ENCODE measurements around the gene TMEM126A. TPM values are rescaled to one million over a fixed set of nuclear protein-coding genes. Genes with fewer than 3 reads are reported as not detected.
"Not testable (repeated sequence)": the region's sequence is repeated elsewhere in the genome, so short reads cannot be mapped to it uniquely, and the experiment has no call there.

TMEM126A gene
- total and polyA plus RNA-seq, 8 donors = 5.8 to 63.6 (median 37.5) TPM; not detected in 1

DNA sequence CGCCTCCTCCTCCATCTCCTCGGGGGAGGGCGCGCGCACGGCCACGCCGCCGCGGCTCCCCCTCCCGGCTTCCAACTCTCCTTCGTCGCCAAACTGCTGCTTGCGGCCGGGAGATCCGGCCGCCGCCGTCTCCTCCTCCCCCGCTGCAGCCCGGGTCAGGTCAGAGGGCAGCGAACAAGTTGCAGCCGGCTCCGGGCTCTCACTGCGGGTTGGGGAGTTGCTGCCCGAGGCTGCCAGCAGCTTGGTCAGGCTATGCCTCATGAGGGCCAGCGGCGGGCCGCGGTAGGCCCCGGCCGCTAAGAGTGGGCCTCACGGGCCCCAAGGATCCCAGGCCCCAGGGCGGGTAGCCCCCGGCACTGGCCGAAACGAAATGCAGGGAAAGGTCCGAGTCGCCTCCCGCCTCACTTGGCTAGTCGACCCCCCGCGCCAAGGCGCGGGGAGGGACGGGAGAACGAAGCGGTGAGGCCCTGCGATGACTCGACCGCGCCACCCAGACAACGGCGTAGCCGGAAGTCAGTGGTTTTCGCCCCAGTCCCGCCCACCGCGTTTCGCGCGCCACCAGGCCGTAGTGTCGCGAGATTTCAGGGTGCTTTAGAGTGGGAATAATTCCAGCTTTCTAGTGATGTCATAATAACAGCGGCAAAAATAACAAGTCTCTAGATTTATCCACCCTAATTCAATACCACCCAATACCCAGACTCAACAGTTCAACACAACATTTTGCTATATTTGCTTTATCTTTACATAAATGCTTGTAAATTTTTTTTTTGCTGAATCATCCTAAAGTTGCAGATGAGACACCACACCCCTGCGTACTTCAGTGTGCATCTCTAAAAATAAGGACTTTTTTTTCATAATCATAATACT, 17.1 kb downstream of the TMEM126A start, which contains the start of gene CREBZF:
Gene CREBZF (minus strand): TSS at position 515 of the 867 bp plus-strand sequence. CDS start 254 bp downstream, at position 261.
- peaks cover 0 to 25% (median 10%) of the 10 kb centered on the region in 4 donors for H3K36me3 ChIP-seq
- WGBS, 5 donors = 0 to 1% (median 1%) methylated on average over 49 to 67 of the region's 67 CpGs
- peak; percentile 94 to 98 for DNase-seq
- H3K27ac ChIP-seq = peak within 1 kb of the TSS; percentile 95 to 99 (median 98)
- H3K4me1 ChIP-seq = peaks cover 8 to 53% (median 43%) of the 10 kb centered on the region in 4 donors
- H3K9me3 ChIP-seq = no peaks in the 10 kb centered on the region
- peak within 1 kb of the TSS; percentile 75 to 88 (median 82) for H3K4me3 ChIP-seq
- no peaks in the 10 kb centered on the region for H3K27me3 ChIP-seq
- TF ChIP-seq, protein P1, sequence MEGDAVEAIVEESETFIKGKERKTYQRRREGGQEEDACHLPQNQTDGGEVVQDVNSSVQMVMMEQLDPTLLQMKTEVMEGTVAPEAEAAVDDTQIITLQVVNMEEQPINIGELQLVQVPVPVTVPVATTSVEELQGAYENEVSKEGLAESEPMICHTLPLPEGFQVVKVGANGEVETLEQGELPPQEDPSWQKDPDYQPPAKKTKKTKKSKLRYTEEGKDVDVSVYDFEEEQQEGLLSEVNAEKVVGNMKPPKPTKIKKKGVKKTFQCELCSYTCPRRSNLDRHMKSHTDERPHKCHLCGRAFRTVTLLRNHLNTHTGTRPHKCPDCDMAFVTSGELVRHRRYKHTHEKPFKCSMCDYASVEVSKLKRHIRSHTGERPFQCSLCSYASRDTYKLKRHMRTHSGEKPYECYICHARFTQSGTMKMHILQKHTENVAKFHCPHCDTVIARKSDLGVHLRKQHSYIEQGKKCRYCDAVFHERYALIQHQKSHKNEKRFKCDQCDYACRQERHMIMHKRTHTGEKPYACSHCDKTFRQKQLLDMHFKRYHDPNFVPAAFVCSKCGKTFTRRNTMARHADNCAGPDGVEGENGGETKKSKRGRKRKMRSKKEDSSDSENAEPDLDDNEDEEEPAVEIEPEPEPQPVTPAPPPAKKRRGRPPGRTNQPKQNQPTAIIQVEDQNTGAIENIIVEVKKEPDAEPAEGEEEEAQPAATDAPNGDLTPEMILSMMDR (IDR thresholded peaks at IDR 0.05) = no peak
- peak; percentile 89 to 99 (median 98) for TF ChIP-seq POLR2AphosphoS5 (IDR thresholded peaks at IDR 0.05)
- peak in 2 of 4 donors; percentile 82 to 92 for TF ChIP-seq POLR2A (IDR thresholded peaks at IDR 0.05)
- TF ChIP-seq EP300 (IDR thresholded peaks at IDR 0.05) = no peak
- intact Hi-C loops (cut with DNase I; ENCODE audit: low total_unique reads) = no loop called here

DNA sequence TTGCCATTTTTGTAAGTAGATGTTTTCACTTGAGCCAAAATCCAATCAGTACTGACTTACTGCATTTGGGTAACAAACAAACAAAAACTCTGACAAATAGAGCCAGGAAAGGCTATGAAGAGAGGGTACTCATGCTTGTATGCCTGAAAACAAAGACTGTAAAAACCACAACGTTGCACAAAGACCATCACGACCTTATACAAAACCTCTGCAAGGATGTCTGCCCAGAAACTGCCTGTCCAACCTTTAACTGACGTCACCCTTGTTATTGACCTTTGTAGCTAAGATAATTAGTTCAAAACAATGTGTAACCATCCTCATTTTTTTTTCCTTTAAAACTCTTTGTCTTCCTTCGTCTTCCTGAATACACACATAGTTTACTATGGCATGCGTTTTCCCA, 18.0 kb downstream of the TMEM126A start:
- peak overlapping the region; percentile 77 to 99 (median 98) for H3K27ac ChIP-seq
- H3K4me1 ChIP-seq = peaks cover 8 to 45% (median 35%) of the 10 kb centered on the region in 4 donors
- DNase-seq = peak in 1 of 2 donors; percentile 45
- intact Hi-C loops (cut with DNase I; ENCODE audit: low total_unique reads) = no loop called here
- no peaks in the 10 kb centered on the region for H3K9me3 ChIP-seq
- H3K36me3 ChIP-seq = peaks cover 0 to 16% (median 3%) of the 10 kb centered on the region in 4 donors
- H3K27me3 ChIP-seq = no peaks in the 10 kb centered on the region
- 15 to 40% (median 36%) methylated on average over 5 of the region's 5 CpGs for WGBS, 5 donors
- H3K4me3 ChIP-seq = no peak overlapping the region
- TF ChIP-seq POLR2AphosphoS5 (IDR thresholded peaks at IDR 0.05) (no peak), EP300 (IDR thresholded peaks at IDR 0.05) (no peak), POLR2A (IDR thresholded peaks at IDR 0.05) (no peak)
- TF ChIP-seq, protein P1 (IDR thresholded peaks at IDR 0.05) = no peak

DNA sequence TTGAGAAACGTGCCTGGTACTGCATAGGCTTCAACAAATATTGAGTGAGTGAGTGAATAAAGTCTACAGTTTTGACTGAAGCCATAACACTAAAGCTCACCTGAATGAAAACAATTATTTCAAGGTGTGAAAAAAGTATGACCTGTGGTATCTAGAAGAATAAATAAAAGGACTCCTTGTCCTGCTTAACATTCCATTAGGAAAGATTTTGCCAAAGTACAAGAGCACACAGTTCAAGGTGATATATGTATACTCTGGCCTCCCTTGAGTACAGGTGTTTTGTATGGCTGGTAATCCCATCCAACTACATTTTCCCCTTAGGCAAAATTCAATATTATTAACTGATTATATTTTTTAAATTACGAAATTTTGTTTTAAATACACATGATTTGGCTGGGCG, 18.9 kb downstream of the TMEM126A start:
- Histone ChIP-seq H3K4me3 (no peak overlapping the region), H3K4me1 (peaks cover 8 to 35% (median 26%) of the 10 kb centered on the region in 4 donors), H3K9me3 (no peaks in the 10 kb centered on the region), H3K27ac (peak overlapping the region; percentile 64 to 99 (median 98)), H3K27me3 (no peaks in the 10 kb centered on the region), H3K36me3 (peaks cover 0 to 7% (median 2%) of the 10 kb centered on the region in 4 donors)
- 30 to 58% (median 49%) methylated on average over 3 of the region's 3 CpGs for WGBS, 5 donors
- DNase-seq = peak in 1 of 2 donors; percentile 44
- intact Hi-C loops (cut with DNase I; ENCODE audit: low total_unique reads) = no loop called here
- TF ChIP-seq EP300 (IDR thresholded peaks at IDR 0.05) (no peak), POLR2AphosphoS5 (IDR thresholded peaks at IDR 0.05) (no peak), POLR2A (IDR thresholded peaks at IDR 0.05) (no peak)
- TF ChIP-seq, protein P1 (IDR thresholded peaks at IDR 0.05) = no peak

DNA sequence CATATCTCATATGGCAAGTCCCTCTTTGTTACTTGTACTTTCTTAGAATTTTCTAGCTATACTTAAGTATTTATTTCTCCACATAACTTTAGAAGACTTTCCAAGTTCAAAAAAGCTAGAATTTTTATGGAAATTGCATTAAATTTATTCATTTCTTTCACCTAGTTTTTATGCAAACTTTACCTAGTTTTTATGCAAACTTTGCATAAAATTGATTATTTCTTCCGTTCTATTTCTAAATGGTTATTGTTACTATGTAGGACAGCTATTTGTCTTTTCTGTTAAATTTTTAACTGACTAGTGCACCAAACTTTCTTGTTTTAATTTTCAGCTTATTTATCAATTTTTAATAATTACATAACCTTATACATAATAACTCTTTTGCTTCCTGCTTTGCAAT, 20.4 kb downstream of the TMEM126A start:
- Histone ChIP-seq H3K4me3 (no peak overlapping the region), H3K4me1 (peaks cover 8 to 20% (median 11%) of the 10 kb centered on the region in 4 donors), H3K36me3 (no peaks in the 10 kb centered on the region), H3K9me3 (no peaks in the 10 kb centered on the region), H3K27ac (no peak overlapping the region), H3K27me3 (no peaks in the 10 kb centered on the region)
- intact Hi-C loops (cut with DNase I; ENCODE audit: low total_unique reads) = no loop called here
- no peak for DNase-seq
- TF ChIP-seq POLR2AphosphoS5 (IDR thresholded peaks at IDR 0.05) (no peak), EP300 (IDR thresholded peaks at IDR 0.05) (no peak)
- WGBS, 5 donors = 56 to 90% (median 79%) methylated on average over 1 of the region's 1 CpG

DNA sequence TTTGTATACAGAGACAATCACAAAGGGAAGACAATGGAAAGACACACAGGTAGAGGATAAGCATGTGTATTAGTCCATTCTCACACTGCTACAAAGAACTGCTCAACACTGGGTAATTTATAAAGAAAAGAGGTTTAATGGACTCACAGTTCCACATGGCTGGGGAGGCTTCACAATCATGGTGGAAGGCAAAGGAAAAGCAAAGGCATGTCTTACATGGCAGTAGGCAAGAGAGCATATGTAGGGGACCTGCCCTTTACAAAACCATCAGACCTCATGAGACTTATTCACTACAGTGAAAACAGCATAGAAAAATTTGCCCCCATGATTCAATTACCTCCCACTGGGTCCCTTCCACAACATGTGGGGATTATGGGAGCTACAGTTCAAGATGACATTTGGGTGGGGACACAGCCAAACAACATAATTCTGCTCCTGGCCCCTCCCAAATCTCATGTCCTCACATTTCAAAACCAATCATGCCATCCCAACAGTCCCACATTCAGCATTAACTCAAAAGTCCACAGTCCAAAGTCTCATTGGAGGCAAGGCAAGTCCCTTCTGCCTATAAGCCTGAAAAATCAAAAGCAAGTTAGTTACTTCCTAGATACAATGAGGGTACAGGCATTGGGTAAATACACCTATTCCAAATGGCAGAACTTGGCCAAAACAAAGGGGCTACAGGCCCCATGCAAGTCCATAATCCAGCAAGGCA, 23.3 kb downstream of the TMEM126A start:
- H3K27me3 ChIP-seq; H3K27ac ChIP-seq; H3K4me1 ChIP-seq; H3K36me3 ChIP-seq; intact Hi-C loops (cut with DNase I; ENCODE audit: low total_unique reads); H3K4me3 ChIP-seq; H3K9me3 ChIP-seq; DNase-seq: not testable (repeated sequence)
